Endothelial cell of umbilical vein (primary cell): ENCODE measurements around the gene RPS19. TPM values are rescaled to one million over a fixed set of nuclear protein-coding genes. Genes with fewer than 3 reads are reported as not detected.

ENCODE experiments used
- BruUV-seq: library from RNA; stranded (reverse); fragments of 400-500 nt; replicated peaks from 2 replicates; lab custom pipeline; 2021; lab: Mats Ljungman, UMichigan
- CTCF ChIA-PET: fragments of 300-600, 350-600 bp; sonication (Branson Sonifier 250); formaldehyde crosslinking; loops from one replicate; lab custom pipeline; 2021; ENCODE audit warnings: antibody characterized with exemption, inconsistent platforms; lab: Charles Lee
- POLR2A ChIA-PET: fragments of 300-600, 350-600 bp; sonication (Branson Sonifier 250); formaldehyde crosslinking; loops from one replicate; lab custom pipeline; 2021; ENCODE audit warnings: antibody characterized with exemption, inconsistent platforms; lab: Charles Lee
- DNase-seq: peaks from one replicate; pipeline ENCODE4 v3.0.0-alpha.2; 2011; ENCODE audit warnings: low read depth, low spot score
- FAIRE-seq: peaks from 2 replicates; lab custom pipeline; 2011; peaks lifted over from hg19 to GRCh38; lab: Jason Lieb, UNC
- H2AFZ ChIP-seq: 2 replicates; pipeline ENCODE4 v1.6.0; 2012; ENCODE audit warnings: low read depth, low read length, control low read depth, inconsistent platforms
- H3K27ac ChIP-seq: 2 replicates; pipeline ENCODE4 v1.5.1; 2011; ENCODE audit warnings: low read depth, mild to moderate bottlenecking, control low read depth, low read length, moderate library complexity; ENCODE audit not compliant: insufficient read depth
- H3K27me3 ChIP-seq, 2 experiments: 2 replicates each; pipeline versions ENCODE4 v1.6.0 to v1.6.1; 2011; ENCODE audit warnings: low read length in 2 of 2, mixed read lengths in 1 of 2; ENCODE audit not compliant: control insufficient read depth in 2 of 2, insufficient read depth in 2 of 2
- H3K36me3 ChIP-seq, 2 experiments: 2 replicates in 1 of 2; 3 replicates in 1 of 2; pipeline ENCODE4 v1.5.1; 2011; ENCODE audit warnings: low read length in 2 of 2, mild to moderate bottlenecking in 1 of 2, moderate library complexity in 1 of 2; ENCODE audit not compliant: control insufficient read depth in 2 of 2, insufficient read depth in 2 of 2; ENCODE audit errors: extremely low read depth in 1 of 2
- H3K4me1 ChIP-seq: 3 replicates; pipeline ENCODE4 v1.5.1; 2011; ENCODE audit warnings: mild to moderate bottlenecking, low read length; ENCODE audit not compliant: control insufficient read depth, insufficient read depth; ENCODE audit errors: extremely low read depth
- H3K4me2 ChIP-seq: 2 replicates; pipeline ENCODE4 v1.6.1; 2011; ENCODE audit warnings: low read length, control low read depth, mixed read lengths; ENCODE audit not compliant: insufficient read depth
- H3K4me3 ChIP-seq, 3 experiments: fragments of 200-600 bp in 1 of 3; sonication (generic), shearing (Covaris generic) in 1 of 3; replicated peaks in 1 of 3; 2 replicates each; pipeline ENCODE4 v1.5.1; 2011 to 2016; ENCODE audit warnings: control low read depth in 3 of 3, low read length in 3 of 3, mild to moderate bottlenecking in 2 of 3, inconsistent platforms in 1 of 3, low read depth in 1 of 3, moderate library complexity in 1 of 3; ENCODE audit not compliant: insufficient read depth in 1 of 3
- H3K79me2 ChIP-seq: 2 replicates; pipeline ENCODE4 v1.6.0; 2012; ENCODE audit warnings: low read length, inconsistent platforms; ENCODE audit not compliant: control insufficient read depth, insufficient read depth
- H3K9ac ChIP-seq: replicated peaks from 2 replicates; pipeline ENCODE3; 2011; ENCODE audit warnings: low read length, control low read depth; ENCODE audit not compliant: insufficient read depth; ENCODE audit errors: extremely low read depth
- H3K9me1 ChIP-seq: replicated peaks from 3 replicates; pipeline ENCODE4 v1.6.0; 2011; ENCODE audit warnings: mild to moderate bottlenecking, low read length; ENCODE audit not compliant: control insufficient read depth, insufficient read depth; ENCODE audit errors: extremely low read depth
- H3K9me3 ChIP-seq: replicated peaks from 2 replicates; pipeline ENCODE4 v1.5.1; 2012; ENCODE audit warnings: low read length, inconsistent platforms; ENCODE audit not compliant: control insufficient read depth, insufficient read depth
- H4K20me1 ChIP-seq: replicated peaks from 2 replicates; pipeline ENCODE3; 2011; ENCODE audit warnings: mild to moderate bottlenecking, low read length; ENCODE audit not compliant: control insufficient read depth, insufficient read depth; ENCODE audit errors: extremely low read depth
- EZH2 ChIP-seq: IDR thresholded peaks from 2 replicates; pipeline ENCODE4 v1.6.1; 2012; ENCODE audit warnings: borderline replicate concordance, low read depth, mild to moderate bottlenecking, moderate library complexity, low read length, inconsistent platforms; ENCODE audit not compliant: severe bottlenecking
- FOS ChIP-seq: IDR thresholded peaks from 2 replicates; pipeline ENCODE4 v1.6.1; 2011; ENCODE audit warnings: mild to moderate bottlenecking, low read length, moderate library complexity, borderline replicate concordance; ENCODE audit not compliant: insufficient read depth
- GATA2 ChIP-seq: IDR thresholded peaks from 2 replicates; pipeline ENCODE4 v1.7.0; 2011; ENCODE audit warnings: low read depth, mild to moderate bottlenecking, moderate library complexity, mixed read lengths, low read length; ENCODE audit not compliant: insufficient read length, insufficient read depth
- JUN ChIP-seq: IDR thresholded peaks from 2 replicates; pipeline ENCODE4 v1.6.1; 2011; ENCODE audit warnings: borderline replicate concordance, low read depth; ENCODE audit not compliant: insufficient read length, insufficient read depth
- MYC ChIP-seq: IDR thresholded peaks from one replicate; pipeline ENCODE4 v1.6.1; 2011; ENCODE audit warnings: mild to moderate bottlenecking, low read depth, low read length
- POLR2A ChIP-seq: IDR thresholded peaks from 2 replicates; pipeline ENCODE4 v1.6.1; 2012; ENCODE audit warnings: low read depth, mild to moderate bottlenecking, control low read depth, low read length
- POLR2AphosphoS5 ChIP-seq: IDR thresholded peaks from 2 replicates; pipeline ENCODE4 v1.6.1; 2012; ENCODE audit warnings: low read depth, mild to moderate bottlenecking, control low read depth, low read length, moderate library complexity; ENCODE audit not compliant: insufficient read depth
- dilution Hi-C: fragments of 300-500 bp; cut with MboI; formaldehyde crosslinking; loops from one replicate; pipeline ENCODE4 v1.15.0; 2019; ENCODE audit warnings: low sequenced_read_pairs; ENCODE audit not compliant: extremely low pct_ligation_motif_present
- intact Hi-C: fragments of 100-400 bp; cut with micrococcal nuclease; formaldehyde crosslinking; loops from one replicate; pipeline ENCODE4 v1.10.0; 2022
- polyA plus RNA-seq, 4 experiments: library from polyadenylated mRNA; depleted of rRNA in 3 of 4; stranded (reverse) in 3 of 4; unstranded in 1 of 4; fragments of >200 nt; gene quantifications; 2 replicates each; pipeline versions ENCODE4 v1.2.1 to v1.2.3, GENCODE V29; 2011 to 2012; ENCODE audit warnings: missing spikeins in 1 of 4
- total RNA-seq: library from RNA; stranded (reverse); gene quantifications from 2 replicates; pipeline ENCODE4 v1.2.3, GENCODE V29; 2021
- TF ChIP-seq, protein P1 (sequence below), 2 donors: IDR thresholded peaks; 1 replicate in 1 of 2; 2 replicates in 1 of 2; pipeline ENCODE4 v1.5.1; 2011; ENCODE audit warnings: low read length in 2 of 2, mild to moderate bottlenecking in 2 of 2, moderate library complexity in 2 of 2, control low read depth in 1 of 2, inconsistent platforms in 1 of 2, low read depth in 1 of 2; ENCODE audit not compliant: insufficient read depth in 1 of 2; ENCODE audit errors: extremely low read depth in 1 of 2
- TF ChIP-seq, protein P2 (sequence below): IDR thresholded peaks from 2 replicates; pipeline ENCODE4 v1.6.1; 2011; ENCODE audit not compliant: insufficient read depth, insufficient read length

Gene RPS19
- total and polyA plus RNA-seq, 2 donors (not counting 3 experiments of a cell fraction or from before 2014, with no cell fraction given), result 2,234 to 4,353 TPM

DNA sequence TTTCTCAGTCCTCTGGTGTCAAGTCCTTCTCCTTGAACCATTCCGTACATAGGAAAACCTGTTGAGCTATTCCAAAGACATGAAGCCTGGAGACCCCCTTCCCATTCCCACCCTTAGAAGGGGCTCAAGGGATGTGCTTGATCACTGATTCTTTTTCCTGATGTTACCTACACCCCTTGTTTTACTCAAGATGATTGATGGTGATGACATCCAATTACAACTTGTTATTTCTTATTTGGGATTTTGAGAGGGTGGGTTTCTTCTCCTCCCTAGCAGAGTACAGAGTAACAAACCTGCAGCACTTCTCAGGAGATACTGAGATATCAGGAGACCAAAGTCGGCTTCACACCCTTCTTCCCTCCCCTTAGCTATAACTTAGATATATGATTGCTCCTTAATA is 6.7 kb upstream of the RPS19 start:
- TF ChIP-seq GATA2 (no peak), POLR2AphosphoS5 (no peak), EZH2 (no peak), JUN (no peak), MYC (no peak), POLR2A (no peak), FOS (no peak)
- TF ChIP-seq, protein P1, sequence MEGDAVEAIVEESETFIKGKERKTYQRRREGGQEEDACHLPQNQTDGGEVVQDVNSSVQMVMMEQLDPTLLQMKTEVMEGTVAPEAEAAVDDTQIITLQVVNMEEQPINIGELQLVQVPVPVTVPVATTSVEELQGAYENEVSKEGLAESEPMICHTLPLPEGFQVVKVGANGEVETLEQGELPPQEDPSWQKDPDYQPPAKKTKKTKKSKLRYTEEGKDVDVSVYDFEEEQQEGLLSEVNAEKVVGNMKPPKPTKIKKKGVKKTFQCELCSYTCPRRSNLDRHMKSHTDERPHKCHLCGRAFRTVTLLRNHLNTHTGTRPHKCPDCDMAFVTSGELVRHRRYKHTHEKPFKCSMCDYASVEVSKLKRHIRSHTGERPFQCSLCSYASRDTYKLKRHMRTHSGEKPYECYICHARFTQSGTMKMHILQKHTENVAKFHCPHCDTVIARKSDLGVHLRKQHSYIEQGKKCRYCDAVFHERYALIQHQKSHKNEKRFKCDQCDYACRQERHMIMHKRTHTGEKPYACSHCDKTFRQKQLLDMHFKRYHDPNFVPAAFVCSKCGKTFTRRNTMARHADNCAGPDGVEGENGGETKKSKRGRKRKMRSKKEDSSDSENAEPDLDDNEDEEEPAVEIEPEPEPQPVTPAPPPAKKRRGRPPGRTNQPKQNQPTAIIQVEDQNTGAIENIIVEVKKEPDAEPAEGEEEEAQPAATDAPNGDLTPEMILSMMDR (IDR thresholded peaks at IDR 0.05; ENCODE audit: extremely low read depth in 1 of 2, insufficient read depth in 1 of 2, low read depth in 1 of 2, low read length in 2 of 2), result no peak
- TF ChIP-seq, protein P2, sequence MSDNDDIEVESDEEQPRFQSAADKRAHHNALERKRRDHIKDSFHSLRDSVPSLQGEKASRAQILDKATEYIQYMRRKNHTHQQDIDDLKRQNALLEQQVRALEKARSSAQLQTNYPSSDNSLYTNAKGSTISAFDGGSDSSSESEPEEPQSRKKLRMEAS, result no peak
- no peak overlapping the region for H2AFZ ChIP-seq
- dilution Hi-C loops, result no loop called here
- H3K4me2 ChIP-seq, result no peak overlapping the region
- H3K9ac ChIP-seq, result no peak overlapping the region
- H3K36me3 ChIP-seq, result no peaks in the 10 kb centered on the region
- no peaks in the 10 kb centered on the region for H3K9me3 ChIP-seq
- peaks cover 27 to 39% of the 10 kb centered on the region in 2 experiments for H3K27me3 ChIP-seq
- DNase-seq (no peak), FAIRE-seq (no peak)
- no peak overlapping the region for H3K4me3 ChIP-seq
- no peaks in the 10 kb centered on the region for H3K4me1 ChIP-seq
- intact Hi-C loops, result no loop called here
- H3K9me1 ChIP-seq, result no peaks in the 10 kb centered on the region
- ChIA-PET POLR2A (no interaction called here), CTCF (interaction anchor here (0.8 to 1.4 kb wide), 2 partner anchors 78 to 162 kb away, joined by 3 read pairs; no protein-coding TSS in a partner anchor)
- no peaks in the 10 kb centered on the region for H3K79me2 ChIP-seq
- no peak overlapping the region for H3K27ac ChIP-seq
- BruUV-seq, result no TSS peak
- no peaks in the 10 kb centered on the region for H4K20me1 ChIP-seq
